HG03521 (cell line): ENCODE data around the gene OR51T1.

ENCODE experiments used
- ATAC-seq: cut with Tn5 transposase; IDR thresholded peaks from one replicate; pipeline ENCODE4 v1.9.1; 2021; ENCODE audit warnings: mild to moderate bottlenecking, moderate library complexity; ENCODE audit not compliant: unreplicated experiment

The OR51T1 gene

GRCh38 chr11:4926608-4927007, 44.9 kb downstream of the OR51T1 start:
- no peak for ATAC-seq
